T47D (cell line): ENCODE data around the gene TNKS2.

ENCODE experiments used
- DNase-seq, 2 experiments: peaks; one replicate each; pipeline versions ENCODE4 v3.0.0 to v3.0.0-alpha.2; 2011 to 2012; ENCODE audit warnings: low read depth in 1 of 2, low spot score in 1 of 2
- JUND ChIP-seq: IDR thresholded peaks from 2 replicates; pipeline ENCODE4 v1.6.1; 2012; ENCODE audit warnings: low read depth
- in situ Hi-C: cut with HindIII; loops from 2 replicates; pipeline ENCODE4 v1.10.0; 2016; ENCODE audit warnings: low sequenced_read_pairs, low pct_unique_long_range_greater_than_20kb

Gene TNKS2

GRCh38 chr10:91776266-91776665, 22.0 kb upstream of the TNKS2 start:
- no peak for TF ChIP-seq JUND
- in situ Hi-C loops = no loop called here
- DNase-seq = no peak

- in situ Hi-C loops = no loop called here
- TF ChIP-seq JUND = no peak
- DNase-seq = no peak
These were observed 19.7 kb upstream of the TNKS2 start for GRCh38 chr10:91778485-91778884.

GRCh38 chr10:91779011-91779605, 19.1 kb upstream of the TNKS2 start:
- TF ChIP-seq JUND = no peak
- in situ Hi-C loops = no loop called here
- DNase-seq = peak in 1 of 2 experiments; percentile 61

- in situ Hi-C loops = no loop called here
- no peak for DNase-seq
- no peak for TF ChIP-seq JUND
These were observed 15.7 kb upstream of the TNKS2 start for GRCh38 chr10:91782539-91782938.

GRCh38 chr10:91785830-91786229, 12.4 kb upstream of the TNKS2 start:
- no peak for TF ChIP-seq JUND
- no peak for DNase-seq
- in situ Hi-C loops = no loop called here

- no peak for TF ChIP-seq JUND
- DNase-seq = no peak
- in situ Hi-C loops = no loop called here
These were observed 11.0 kb upstream of the TNKS2 start for GRCh38 chr10:91787258-91787657.

GRCh38 chr10:91787810-91788209, 10.4 kb upstream of the TNKS2 start:
- in situ Hi-C loops = no loop called here
- no peak for DNase-seq
- TF ChIP-seq JUND = no peak

GRCh38 chr10:91788527-91788926, 9.7 kb upstream of the TNKS2 start:
- in situ Hi-C loops = no loop called here
- TF ChIP-seq JUND = no peak
- DNase-seq = peak in 1 of 2 experiments; percentile 70

- DNase-seq = peak in 1 of 2 experiments; percentile 65
- no peak for TF ChIP-seq JUND
- in situ Hi-C loops = no loop called here
These were observed 1.7 kb upstream of the TNKS2 start for GRCh38 chr10:91796331-91797047.

- in situ Hi-C loops = no loop called here
- no peak for TF ChIP-seq JUND
- DNase-seq = peak in 1 of 2 experiments; percentile 34
These were observed 1.1 kb upstream of the TNKS2 start for GRCh38 chr10:91797048-91797690.

GRCh38 chr10:91798649-91799611, 704 bp downstream of the TNKS2 start:
- no peak for TF ChIP-seq JUND
- in situ Hi-C loops = no loop called here
- DNase-seq = peak in 1 of 2 experiments; percentile 54

- in situ Hi-C loops = no loop called here
- TF ChIP-seq JUND = no peak
- DNase-seq = peak in 1 of 2 experiments; percentile 28
These were observed 1.4 kb downstream of the TNKS2 start for GRCh38 chr10:91799612-91799975.
